GM12872 (cell line): ENCODE results near the gene GLT1D1.

Experiments
- CTCF ChIP-seq: IDR thresholded peaks from 3 replicates; pipeline ENCODE4 v1.5.1; 2011; ENCODE audit warnings: low read depth, mild to moderate bottlenecking, low read length, moderate library complexity; ENCODE audit not compliant: insufficient read depth

GLT1D1 gene

DNA sequence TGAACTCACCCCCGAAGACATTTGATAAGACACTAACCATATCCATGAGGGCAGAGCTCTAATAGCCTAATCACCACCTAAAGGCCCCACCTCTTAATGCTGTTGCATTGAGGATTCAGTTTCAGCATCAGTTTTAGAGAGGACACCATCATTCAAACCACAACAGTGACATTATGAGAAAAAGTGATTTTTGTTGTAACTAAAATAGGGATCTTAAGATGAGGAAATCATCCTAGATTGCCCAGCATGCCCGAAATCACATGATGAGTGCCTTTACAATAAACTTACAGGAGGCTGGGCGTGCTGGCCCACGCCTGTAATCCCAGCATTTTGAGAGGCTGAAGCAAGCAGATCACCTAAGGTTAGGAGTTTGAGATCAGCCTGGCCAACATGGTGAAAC, 9.7 kb upstream of the GLT1D1 start:
- TF ChIP-seq CTCF, result no peak

DNA sequence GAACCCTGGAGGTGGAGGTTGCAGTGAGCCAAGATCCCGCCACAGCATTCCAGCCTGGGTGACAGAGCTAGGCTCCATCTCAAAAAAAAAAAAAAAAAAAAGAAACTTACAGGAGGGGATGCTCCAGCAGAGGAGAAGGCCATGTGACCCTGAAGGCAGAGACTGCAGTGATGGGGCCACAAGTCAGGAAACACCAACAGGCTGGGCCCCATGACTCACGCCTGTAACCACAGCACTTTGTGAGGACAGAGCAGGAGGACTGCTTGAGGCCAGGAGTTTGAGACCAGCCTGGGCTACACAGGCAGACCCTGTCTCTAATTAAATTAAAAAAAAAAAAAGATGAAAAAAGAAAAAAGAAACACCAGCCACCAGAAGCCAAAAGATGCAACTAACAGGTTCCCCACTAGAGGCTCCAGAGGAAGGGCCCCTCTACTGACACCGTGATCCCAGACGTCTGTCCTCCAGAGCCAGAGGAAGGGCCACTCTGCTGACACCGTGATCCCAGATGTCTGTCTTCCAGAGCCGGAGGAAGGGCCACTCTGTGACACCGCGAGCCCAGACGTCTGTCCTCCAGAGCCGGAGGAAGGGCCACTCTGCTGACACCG, 9.1 kb upstream of the GLT1D1 start:
- TF ChIP-seq CTCF, result peak; percentile 58

DNA sequence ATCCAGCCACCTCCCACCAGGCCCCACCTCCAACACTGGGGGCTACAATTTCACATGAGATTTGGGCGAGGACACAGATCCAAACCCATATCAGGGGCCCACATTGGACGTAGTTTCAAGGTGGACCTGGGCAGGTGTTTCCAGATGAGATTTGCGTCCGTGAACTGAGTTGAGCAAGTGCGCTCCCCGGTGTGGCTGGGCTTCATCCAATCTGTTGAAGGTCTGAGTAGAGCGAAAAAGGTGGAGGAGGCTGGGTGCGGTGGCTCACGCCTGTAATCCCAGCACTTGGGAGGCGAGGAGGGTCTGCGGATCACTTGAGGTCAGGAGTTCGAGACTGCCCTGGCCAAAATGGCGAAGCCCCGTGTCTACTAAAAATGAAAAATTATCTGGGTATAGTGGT, 4.9 kb upstream of the GLT1D1 start:
- TF ChIP-seq CTCF, result no peak

DNA sequence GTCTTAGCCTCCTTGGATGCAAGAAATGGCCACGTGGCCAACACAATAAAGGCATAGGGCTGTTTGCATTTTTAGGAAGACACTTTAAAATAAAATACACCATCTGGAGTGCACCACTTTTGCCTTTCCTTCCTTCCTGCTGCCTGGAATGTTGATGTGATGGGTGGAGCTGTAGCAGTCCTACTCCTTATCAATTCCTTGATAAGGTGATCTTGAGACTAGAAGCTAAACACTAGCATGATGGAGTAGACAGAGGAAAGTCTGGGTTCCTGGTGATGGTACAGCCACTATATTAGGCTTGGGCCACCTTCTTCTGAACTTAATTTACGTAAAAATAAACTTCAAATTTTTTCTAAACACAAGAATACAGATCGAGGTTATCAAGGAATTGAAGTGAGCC, 2.9 kb upstream of the GLT1D1 start:
- no peak for TF ChIP-seq CTCF

DNA sequence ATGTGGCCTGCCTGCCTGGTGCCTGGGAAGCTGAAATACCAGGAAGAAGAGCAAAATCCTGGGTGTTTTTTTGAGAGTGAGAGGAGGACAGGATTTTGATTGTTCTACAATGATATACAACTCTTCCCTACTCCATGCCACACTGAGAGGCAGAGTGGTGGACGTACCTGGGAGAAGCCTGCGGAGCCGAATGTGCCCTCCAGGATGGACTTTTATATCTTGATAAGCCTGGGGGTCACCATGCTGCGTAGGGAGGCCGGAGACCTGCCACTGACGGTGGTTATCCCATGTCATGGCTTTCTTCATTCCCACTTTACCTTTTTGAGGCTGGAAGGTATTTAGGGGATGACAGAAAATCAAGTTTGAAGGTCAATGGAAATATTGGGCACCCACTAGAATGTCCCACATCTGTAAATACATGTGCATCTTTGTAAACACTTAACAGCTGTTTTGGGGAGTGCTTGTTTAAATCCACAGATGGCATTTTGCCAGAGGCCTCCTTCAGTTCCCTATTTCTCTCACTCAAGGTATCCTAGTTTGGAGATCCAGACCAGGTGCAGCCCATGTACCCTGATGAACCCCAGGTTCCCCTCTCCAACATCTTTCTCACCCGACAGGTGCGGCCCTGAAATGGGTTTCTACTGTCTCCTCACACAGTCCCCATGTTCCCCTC, 1.1 kb upstream of the GLT1D1 start:
- TF ChIP-seq CTCF, result no peak

DNA sequence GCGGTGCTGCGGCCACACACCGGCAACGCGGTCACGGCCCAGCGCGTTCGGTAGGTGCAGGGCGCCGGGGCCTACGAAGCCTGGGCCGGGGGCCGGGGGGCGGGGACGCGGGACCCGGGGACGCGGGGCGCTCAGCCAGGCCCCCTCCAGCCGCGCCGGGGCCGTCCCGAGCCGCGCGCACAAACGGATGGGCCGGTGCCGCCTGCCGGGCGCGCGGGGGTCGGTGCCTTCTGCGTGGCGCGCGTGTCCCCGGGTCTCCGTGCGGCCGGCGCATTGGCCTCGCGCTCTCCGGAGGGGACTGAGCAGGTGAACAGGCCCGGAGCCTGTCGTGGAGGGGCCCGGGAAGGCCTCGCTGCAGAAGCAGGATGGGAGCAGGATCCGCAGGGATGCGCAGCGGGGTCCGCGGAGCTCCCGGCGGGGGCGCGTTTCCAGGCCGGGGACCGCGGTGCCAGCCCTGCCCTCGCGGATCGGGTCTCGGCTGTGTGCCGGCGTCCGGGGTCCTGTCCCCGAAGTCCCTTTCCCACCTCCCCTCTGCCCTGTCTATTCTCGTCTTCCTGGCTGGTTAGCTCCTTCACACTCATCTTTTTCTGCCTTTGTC, 421 bp downstream of the GLT1D1 start:
- no peak for TF ChIP-seq CTCF

DNA sequence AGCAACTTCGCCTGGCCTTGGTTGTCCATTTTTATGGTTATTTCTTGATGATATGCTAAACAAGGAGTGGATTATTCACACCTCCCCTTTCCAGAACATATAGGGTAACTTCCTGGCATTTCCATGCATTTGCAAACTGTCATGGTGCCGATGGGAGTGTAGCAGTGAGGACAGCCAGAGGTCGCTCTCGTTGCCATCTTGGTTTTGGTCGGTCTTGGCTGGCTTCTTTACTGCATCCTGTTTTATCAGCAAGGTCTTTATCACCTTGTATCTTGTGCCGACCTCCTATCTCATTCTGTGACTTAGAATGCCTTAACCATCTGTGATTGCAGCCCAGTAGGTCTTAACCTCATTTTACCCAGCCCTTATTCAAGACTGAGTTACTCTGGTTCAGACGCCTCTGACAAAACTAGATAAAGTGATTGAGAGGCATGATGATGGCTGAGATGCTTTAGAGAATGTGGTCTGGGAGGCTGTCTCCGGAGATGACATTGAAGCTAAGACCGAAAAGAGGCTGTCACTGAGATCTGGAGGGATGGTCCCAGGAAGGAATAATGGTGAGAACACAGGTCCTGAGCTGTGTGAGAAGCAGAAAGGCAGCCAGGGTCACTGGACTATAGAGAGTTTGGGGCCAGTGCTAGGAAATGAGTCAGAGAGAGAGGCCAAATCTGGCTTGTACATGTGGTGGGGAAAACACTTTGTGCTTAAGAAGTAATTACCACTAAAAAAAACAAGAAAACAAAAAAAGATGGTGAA, 2.9 kb downstream of the GLT1D1 start:
- TF ChIP-seq CTCF, result no peak
